NCI-H1436 treated with DMSO at 0.1 percent for 48 hours (cell line): Measurements from ENCODE around the gene MALL.
"Not testable (repeated sequence)": the region's sequence is repeated elsewhere in the genome, so short reads cannot be mapped to it uniquely, and the experiment has no call there.

ENCODE experiments used
- DNase-seq: peaks from one replicate; lab custom pipeline; 2025; lab: John Stamatoyannopoulos, UW

Gene MALL

GRCh38 chr2:110097506-110098220 lies 18.0 kb downstream of the MALL start:
- DNase-seq = no peak

DNA sequence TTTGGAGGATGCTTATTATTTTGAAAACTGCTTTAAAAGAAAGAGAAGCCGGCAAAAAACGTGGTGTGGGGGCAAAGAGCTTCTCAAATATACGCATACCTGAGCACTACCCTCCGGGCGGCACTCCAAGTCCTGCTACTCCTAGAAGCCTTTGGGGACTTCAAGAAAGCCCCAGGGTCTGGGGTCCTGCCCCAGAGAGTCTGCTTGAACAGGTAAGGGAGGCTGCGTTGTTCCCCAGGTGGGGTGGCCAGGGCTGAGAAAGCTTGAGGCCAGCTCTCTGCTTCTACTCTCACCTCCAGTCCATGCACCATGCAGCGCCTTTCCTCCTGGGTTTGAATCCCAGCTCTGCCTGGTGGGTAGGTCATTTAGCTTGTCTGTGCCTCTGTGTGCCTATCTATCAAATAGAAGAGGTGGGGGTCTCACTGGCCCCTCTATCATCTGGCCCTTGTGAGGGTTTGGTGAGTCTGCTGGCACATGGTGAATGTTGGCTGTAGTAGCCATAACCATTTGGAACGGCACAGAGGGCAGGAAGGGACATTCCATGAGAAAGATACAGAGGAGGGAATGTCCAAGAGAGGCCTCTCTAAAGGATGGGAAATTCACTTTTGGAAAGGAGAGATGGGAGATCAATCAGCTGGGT lies 19.5 kb downstream of the MALL start:
- no peak for DNase-seq

GRCh38 chr2:110094884-110095534 lies 20.6 kb downstream of the MALL start:
- not testable (repeated sequence) for DNase-seq

DNA sequence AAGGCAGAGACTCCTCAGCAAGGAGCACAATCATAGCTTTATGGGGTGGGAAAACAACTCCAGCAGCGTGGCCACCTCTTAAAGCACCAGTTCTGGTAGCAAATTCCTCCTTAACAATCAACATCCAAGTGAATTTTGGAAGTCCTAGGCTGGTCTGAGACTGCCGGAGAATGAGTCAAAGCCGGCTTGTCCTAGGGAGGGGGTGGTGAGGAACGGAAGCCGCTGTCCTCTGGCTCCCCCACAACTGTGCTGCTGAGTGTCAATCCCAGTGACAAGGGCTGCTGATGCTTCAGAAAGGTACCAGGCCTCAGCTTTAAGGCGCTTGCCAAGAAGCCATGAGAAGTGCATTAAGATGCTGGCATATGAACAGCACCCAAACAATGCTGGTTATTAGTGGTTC lies 21.7 kb downstream of the MALL start:
- not testable (repeated sequence) for DNase-seq

DNA sequence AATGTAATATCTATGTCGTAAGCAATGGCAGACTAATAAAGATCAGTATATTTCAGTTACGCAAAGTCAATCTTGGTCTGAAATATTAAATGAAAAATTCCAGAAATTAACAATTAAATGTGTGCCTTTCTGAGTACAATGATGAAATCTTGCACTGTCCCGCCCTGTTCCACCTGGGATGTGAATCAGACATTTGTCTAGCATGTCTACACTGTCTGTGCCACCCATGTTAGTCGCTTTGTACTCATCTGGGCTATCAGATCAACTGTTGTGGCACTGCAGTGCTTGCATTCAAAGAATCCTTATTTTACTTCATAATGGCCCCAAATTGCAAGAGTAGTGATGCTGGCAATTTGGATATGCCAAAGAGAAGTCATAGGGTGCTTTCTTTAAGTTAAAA lies 25.5 kb downstream of the MALL start:
- not testable (repeated sequence) for DNase-seq

GRCh38 chr2:110083757-110084156 lies 31.9 kb downstream of the MALL start:
- not testable (repeated sequence) for DNase-seq

DNA sequence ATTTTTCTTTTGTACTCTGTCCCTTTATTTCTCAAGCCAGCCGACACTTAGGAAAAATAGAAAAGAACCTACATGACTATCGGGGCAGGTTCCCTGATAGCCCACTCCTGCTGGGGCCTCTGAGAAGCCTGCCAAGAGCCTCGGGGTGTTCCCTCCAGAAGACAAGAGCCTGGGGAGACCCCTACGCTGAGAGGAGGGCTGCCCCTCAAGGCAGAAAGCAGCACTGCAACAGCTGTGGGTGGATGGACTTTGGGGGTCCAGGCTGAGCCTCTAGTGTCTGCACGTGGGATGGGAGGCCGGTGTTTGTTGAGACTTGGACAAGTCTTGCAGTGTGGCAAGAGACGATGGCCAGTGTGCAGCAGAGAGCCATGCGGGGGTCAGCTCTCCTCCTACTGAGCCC lies 32.5 kb downstream of the MALL start:
- not testable (repeated sequence) for DNase-seq

- not testable (repeated sequence) for DNase-seq
Measured at GRCh38 chr2:110078104-110078503, 37.5 kb downstream of the MALL start.

GRCh38 chr2:110075896-110076295 lies 39.7 kb downstream of the MALL start:
- not testable (repeated sequence) for DNase-seq

GRCh38 chr2:110069869-110070268 lies 45.8 kb downstream of the MALL start:
- not testable (repeated sequence) for DNase-seq

GRCh38 chr2:110068153-110068552 lies 47.5 kb downstream of the MALL start:
- not testable (repeated sequence) for DNase-seq

GRCh38 chr2:110062332-110062731 lies 53.3 kb downstream of the MALL start:
- not testable (repeated sequence) for DNase-seq

GRCh38 chr2:110060550-110060949 lies 55.1 kb downstream of the MALL start:
- not testable (repeated sequence) for DNase-seq

DNA sequence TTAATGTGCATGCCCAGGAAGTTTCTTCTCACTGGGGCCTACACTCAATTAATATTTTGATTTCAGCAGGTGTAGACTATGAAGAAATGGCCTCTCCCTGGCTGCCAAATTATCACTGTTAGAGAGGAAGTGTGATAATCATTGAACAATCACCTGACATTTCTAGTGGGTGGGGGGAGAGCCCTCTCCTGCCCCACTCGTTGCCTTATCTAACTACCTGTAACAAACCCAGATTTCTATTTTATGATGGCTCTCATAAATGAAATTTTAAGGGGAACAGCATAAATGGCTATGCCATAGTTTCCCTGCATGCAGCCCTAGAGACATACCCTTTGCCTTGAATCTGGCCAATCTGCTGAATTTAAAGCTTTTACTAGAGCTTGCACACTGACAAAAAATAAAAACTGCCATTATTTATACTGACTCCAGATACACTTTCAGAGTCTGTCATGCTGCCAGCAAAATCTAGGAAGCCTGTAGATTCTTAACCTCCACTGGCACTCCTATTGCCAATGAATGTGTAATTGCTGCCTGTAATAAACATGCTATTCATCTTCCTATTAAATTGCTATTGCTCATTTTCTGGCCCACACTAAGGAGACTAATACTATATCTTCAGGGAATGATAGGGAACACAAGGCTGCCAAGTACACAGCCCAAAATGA lies 55.8 kb downstream of the MALL start:
- DNase-seq = not testable (repeated sequence)

- not testable (repeated sequence) for DNase-seq
Measured at GRCh38 chr2:110059009-110059693, 56.5 kb downstream of the MALL start.

DNA sequence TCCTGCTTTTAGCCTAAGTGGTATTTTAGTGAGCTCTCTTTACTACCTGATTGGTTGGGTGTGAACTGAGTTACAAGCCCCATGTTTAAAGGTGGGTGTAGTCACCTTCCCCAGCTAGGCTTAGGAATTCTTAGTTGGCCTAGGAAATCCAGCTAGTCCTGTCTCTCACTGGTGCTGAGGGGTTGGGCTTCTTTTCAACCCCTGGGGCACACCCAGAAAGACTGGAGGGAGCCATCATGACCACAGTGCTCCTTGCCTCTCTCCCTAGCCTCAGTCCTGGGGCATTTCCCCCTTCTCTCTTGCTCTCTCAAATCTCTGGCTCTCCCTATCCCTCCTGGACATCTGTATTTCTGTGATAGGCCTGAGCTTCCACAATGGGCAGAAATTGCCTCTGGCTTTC lies 57.6 kb downstream of the MALL start:
- DNase-seq = not testable (repeated sequence)

GRCh38 chr2:110055819-110056408 lies 59.7 kb downstream of the MALL start:
- not testable (repeated sequence) for DNase-seq

- not testable (repeated sequence) for DNase-seq
Measured at GRCh38 chr2:110054521-110055407, 60.9 kb downstream of the MALL start.

DNA sequence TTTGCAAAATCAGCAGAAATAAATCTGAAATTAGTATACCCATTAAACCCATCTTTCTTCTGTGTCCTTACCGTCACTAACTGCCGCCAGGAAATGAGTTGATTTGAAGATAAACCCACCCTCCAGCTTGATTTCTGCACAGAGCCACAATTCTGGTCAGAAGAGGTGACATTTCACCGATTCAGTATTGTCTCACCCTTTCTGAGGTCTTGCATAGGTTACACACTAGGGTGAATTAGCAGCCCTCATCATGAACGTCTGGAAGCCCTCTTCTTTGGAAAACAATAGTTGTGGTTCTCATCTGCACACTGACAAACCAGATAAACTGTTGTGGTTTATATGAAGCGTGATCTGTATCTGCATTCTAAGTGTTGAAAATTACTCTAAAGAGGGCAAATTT lies 61.9 kb downstream of the MALL start:
- DNase-seq = not testable (repeated sequence)

DNA sequence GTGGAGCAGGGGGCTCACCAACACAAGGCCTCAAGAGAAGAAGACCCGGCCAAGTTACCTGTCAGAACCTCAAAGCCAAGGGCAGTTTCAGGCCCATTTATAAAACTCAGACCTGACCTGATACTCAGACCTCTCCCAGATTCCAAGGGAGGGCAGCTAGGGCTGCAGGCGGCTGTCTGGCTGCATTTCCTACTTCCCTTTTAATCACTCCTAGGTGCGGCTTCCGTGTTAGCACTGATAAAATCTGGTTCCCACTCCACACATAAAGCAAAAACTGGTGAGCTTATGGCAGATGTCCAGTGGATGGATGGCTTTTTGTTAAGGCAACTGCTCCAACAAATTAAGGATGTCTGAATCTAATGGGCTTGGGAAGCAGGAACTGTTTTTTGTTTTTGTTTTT lies 63.5 kb downstream of the MALL start:
- not testable (repeated sequence) for DNase-seq
